GM12878 (cell line): Measurements from ENCODE around the gene AIF1L. TPM values are rescaled to one million over a fixed set of nuclear protein-coding genes. Genes with fewer than 3 reads are reported as not detected.

Experiments
- ATAC-seq: fragments of 200-7000 bp; cut with Tn5 transposase; 3 replicates; pipeline ENCODE4 v1.9.1; 2020; ENCODE audit warnings: mild to moderate bottlenecking, moderate library complexity
- BruUV-seq: library from RNA; stranded (reverse); fragments of 400-500 nt; replicated peaks from 2 replicates; lab custom pipeline; 2021; lab: Mats Ljungman, UMichigan
- CTCF ChIA-PET: fragments of 300-600 bp; sonication (Branson Sonifier 250); formaldehyde crosslinking; extraction: SDS; loops from one replicate; lab custom pipeline; 2021; ENCODE audit warnings: inconsistent platforms; lab: Yijun Ruan, JAX
- POLR2A ChIA-PET: fragments of 350-600 bp; formaldehyde crosslinking; extraction: SDS; loops from one replicate; lab custom pipeline; 2021; ENCODE audit warnings: inconsistent platforms; lab: Charles Lee
- RAD21 ChIA-PET: fragments of 300-600 bp; sonication (Branson Sonifier 250); formaldehyde crosslinking; loops from one replicate; lab custom pipeline; 2023; ENCODE audit warnings: antibody characterized with exemption; ENCODE audit not compliant: unreplicated experiment; lab: Charles Lee
- SMC1A ChIA-PET: fragments of 300-600 bp; sonication (Branson Sonifier 250); formaldehyde crosslinking; loops from one replicate; lab custom pipeline; 2023; ENCODE audit not compliant: unreplicated experiment, uncharacterized antibody; lab: Charles Lee
- DNase-seq: peaks from one replicate; pipeline ENCODE4 v3.0.0-alpha.2; 2011; ENCODE audit warnings: low read depth, low spot score
- FAIRE-seq: peaks from 3 replicates; lab custom pipeline; 2011; peaks lifted over from hg19 to GRCh38; lab: Jason Lieb, UNC
- H2AFZ ChIP-seq: 2 replicates; pipeline ENCODE4 v1.6.0; 2011; ENCODE audit warnings: low read depth, low read length, control low read depth; ENCODE audit not compliant: control insufficient read depth
- H3K27ac ChIP-seq: 2 replicates; pipeline ENCODE4 v1.5.1; 2011; ENCODE audit warnings: control low read depth; ENCODE audit not compliant: control insufficient read depth, insufficient read depth
- H3K27me3 ChIP-seq, 2 experiments: replicated peaks in 1 of 2; 2 replicates each; pipeline versions ENCODE4 v1.6.0 to v1.6.1; 2011; ENCODE audit warnings: low read length in 1 of 2; ENCODE audit not compliant: control insufficient read depth in 2 of 2, insufficient read depth in 2 of 2
- H3K36me3 ChIP-seq, 2 experiments: 2 replicates each; pipeline ENCODE4 v1.5.1; 2011; ENCODE audit warnings: low read length in 1 of 2; ENCODE audit not compliant: control insufficient read depth in 2 of 2, insufficient read depth in 2 of 2
- H3K4me1 ChIP-seq: 2 replicates; pipeline ENCODE4 v1.6.1; 2011; ENCODE audit warnings: mild to moderate bottlenecking, low read length, moderate library complexity, mixed read lengths; ENCODE audit not compliant: control insufficient read depth, insufficient read depth
- H3K4me2 ChIP-seq: 2 replicates; pipeline ENCODE4 v1.6.0; 2011; ENCODE audit warnings: control low read depth; ENCODE audit not compliant: control insufficient read depth, insufficient read depth
- H3K4me3 ChIP-seq: fragments of 200-600 bp; sonication (generic); 2 replicates; pipeline ENCODE4 v1.5.1; 2016
- H3K79me2 ChIP-seq: 2 replicates; pipeline ENCODE4 v1.6.0; 2011; ENCODE audit warnings: low read length; ENCODE audit not compliant: control insufficient read depth, insufficient read depth
- H3K9ac ChIP-seq: 2 replicates; pipeline ENCODE4 v1.8.0; 2011; ENCODE audit warnings: low read length, control low read depth, mixed read lengths; ENCODE audit not compliant: control insufficient read depth, insufficient read depth
- H3K9me3 ChIP-seq: replicated peaks from 3 replicates; pipeline ENCODE4 v1.5.1; 2011; ENCODE audit warnings: mild to moderate bottlenecking, low read length; ENCODE audit not compliant: control insufficient read depth, insufficient read depth
- H4K20me1 ChIP-seq: 2 replicates; pipeline ENCODE4 v1.6.0; 2011; ENCODE audit not compliant: control insufficient read depth, insufficient read depth
- BRCA1 ChIP-seq: IDR thresholded peaks from 2 replicates; pipeline ENCODE4 v1.6.1; 2011; ENCODE audit warnings: low read depth, low read length, improper control_type of control experiment
- DPF2 ChIP-seq: fragments of 450-650 bp; IDR thresholded peaks from 2 replicates; pipeline ENCODE4 v1.6.1; 2017; ENCODE audit warnings: mild to moderate bottlenecking
- EGR1 ChIP-seq, 2 experiments: IDR thresholded peaks; 1 replicate in 1 of 2; 2 replicates in 1 of 2; pipeline ENCODE4 v1.6.1; 2011 to 2012; ENCODE audit warnings: low read depth in 2 of 2, low read length in 2 of 2, borderline replicate concordance in 1 of 2, mild to moderate bottlenecking in 1 of 2, moderate library complexity in 1 of 2
- ESRRA ChIP-seq: IDR thresholded peaks from 2 replicates; pipeline ENCODE4 v1.6.1; 2012; ENCODE audit warnings: mild to moderate bottlenecking, low read length, improper control_type of control experiment
- FOXK2 ChIP-seq: fragments of 450-650 bp; IDR thresholded peaks from 2 replicates; pipeline ENCODE4 v1.6.1; 2017; ENCODE audit warnings: mild to moderate bottlenecking, moderate library complexity
- MEF2B ChIP-seq: fragments of 450-650 bp; IDR thresholded peaks from 2 replicates; pipeline ENCODE4 v1.6.1; 2018; ENCODE audit warnings: mild to moderate bottlenecking, moderate library complexity; ENCODE audit not compliant: partially characterized antibody, poor library complexity, severe bottlenecking
- MXI1 ChIP-seq: fragments of 150-350 bp; IDR thresholded peaks from 2 replicates; pipeline ENCODE4 v1.6.1; 2011; ENCODE audit warnings: low read depth, mild to moderate bottlenecking, inconsistent platforms, low read length, improper control_type of control experiment
- NFXL1 ChIP-seq: fragments of 450-650 bp; IDR thresholded peaks from 2 replicates; pipeline ENCODE4 v1.6.1; 2017; ENCODE audit warnings: antibody characterized with exemption, mild to moderate bottlenecking, borderline replicate concordance
- NFYA ChIP-seq: IDR thresholded peaks from 2 replicates; pipeline ENCODE4 v1.6.1; 2011; ENCODE audit warnings: low read depth, mild to moderate bottlenecking, low read length, improper control_type of control experiment, borderline replicate concordance
- NFYB ChIP-seq: IDR thresholded peaks from 2 replicates; pipeline ENCODE4 v1.6.1; 2011; ENCODE audit warnings: low read depth, mild to moderate bottlenecking, low read length, improper control_type of control experiment, moderate library complexity; ENCODE audit not compliant: insufficient read depth
- NRF1 ChIP-seq: conservative IDR thresholded peaks from 2 replicates; pipeline ENCODE4 v1.6.1; 2011; ENCODE audit warnings: mild to moderate bottlenecking, low read depth, low read length, improper control_type of control experiment
- PBX3 ChIP-seq: IDR thresholded peaks from 2 replicates; pipeline ENCODE4 v1.6.1; 2011; ENCODE audit warnings: mild to moderate bottlenecking, low read depth, low read length, moderate library complexity; ENCODE audit not compliant: insufficient replicate concordance
- SREBF2 ChIP-seq: IDR thresholded peaks from 2 replicates; pipeline ENCODE4 v1.6.1; 2012; ENCODE audit warnings: mild to moderate bottlenecking, low read length
- ZZZ3 ChIP-seq: IDR thresholded peaks from 2 replicates; pipeline ENCODE4 v1.6.1; 2011; ENCODE audit warnings: low read depth; ENCODE audit not compliant: control insufficient read depth, insufficient read length
- WGBS: methylation state at CpG from one replicate; pipeline ENCODE4 v1.1.6; 2016; ENCODE audit warnings: low lambda C conversion rate; ENCODE audit not compliant: insufficient replicate concordance, insufficient coverage; ENCODE audit errors: missing lambda C conversion rate; 5-methylcytosine and 5-hydroxymethylcytosine counted together
- in situ Hi-C: fragments of 300-500 bp; cut with MboI; formaldehyde crosslinking; loops from 9 replicates; pipeline ENCODE4 v1.14.3; 2018; ENCODE audit warnings: mixed read lengths
- intact Hi-C: fragments of 100-400 bp; cut with micrococcal nuclease; formaldehyde crosslinking; loops from one replicate; pipeline ENCODE4 v1.14.2; 2022; ENCODE audit not compliant: unreplicated experiment
- polyA plus RNA-seq, 11 experiments: library from polyadenylated mRNA; depleted of rRNA in 4 of 11; unstranded in 6 of 11; stranded (reverse) in 5 of 11; fragments of >200 nt; fragmentation: Nextera tagmentation in 4 of 11; fragmentation: Illumina TruSeq in 1 of 11; extraction: Ambion mirVana in 4 of 11; extraction: Trizol in 1 of 11; gene quantifications; 1 replicate in 1 of 11; 2 replicates in 10 of 11; pipeline versions ENCODE4 v1.2.1 to v1.2.3, GENCODE V29; 2011 to 2016; ENCODE audit warnings: inconsistent platforms in 2 of 11, missing spikeins in 2 of 11, low read depth in 1 of 11
- total RNA-seq, 4 experiments: library from RNA; depleted of rRNA in 3 of 4; stranded (reverse); fragments of >200 nt in 3 of 4; fragmentation: Illumina TruSeq in 1 of 4; extraction: Trizol in 1 of 4; gene quantifications; 2 replicates each; pipeline versions ENCODE4 v1.2.1 to v1.2.3, GENCODE V29; 2013 to 2021

AIF1L gene
- total and polyA plus RNA-seq, 10 of the 15 experiments (the other 5 are each of a cell fraction or from before 2014, with no cell fraction given), result 0.07 to 0.15 (median 0.08) TPM; not detected in 7

- no peak for ATAC-seq
- WGBS, result 33% methylated on average over 9 of the region's 9 CpGs
- Histone ChIP-seq H3K4me3 (no peak overlapping the region), H3K27ac (no peak overlapping the region), H3K27me3 (no peaks in the 10 kb centered on the region; a peak in 1 of 4 replicates), H3K4me2 (no peak overlapping the region), H3K4me1 (no peaks in the 10 kb centered on the region), H3K9ac (no peak overlapping the region), H3K79me2 (no peaks in the 10 kb centered on the region), H2AFZ (no peak overlapping the region), H3K36me3 (no peaks in the 10 kb centered on the region), H4K20me1 (no peaks in the 10 kb centered on the region), H3K9me3 (no peaks in the 10 kb centered on the region)
- RAD21 ChIA-PET, result no interaction called here
- POLR2A ChIA-PET, result no interaction called here
- SMC1A ChIA-PET, result no interaction called here
- no peak for TF ChIP-seq FOXK2
- TF ChIP-seq MXI1, result no peak
- no peak for TF ChIP-seq DPF2
- no peak for TF ChIP-seq ESRRA
- TF ChIP-seq PBX3, result no peak
- TF ChIP-seq NFXL1, result no peak
- TF ChIP-seq NFYB, result no peak
- TF ChIP-seq BRCA1, result no peak
- TF ChIP-seq NRF1, result no peak
- no peak for TF ChIP-seq EGR1 (IDR thresholded peaks at IDR 0.05; ENCODE audit: borderline replicate concordance in 1 of 2, low read depth in 2 of 2, low read length in 2 of 2)
- TF ChIP-seq MEF2B, result no peak
- no peak for TF ChIP-seq ZZZ3
- no peak for TF ChIP-seq SREBF2
- TF ChIP-seq NFYA, result no peak
- in situ Hi-C loops (no loop called here), intact Hi-C loops (no loop called here)
- no TSS peak for BruUV-seq
- FAIRE-seq, result no peak
- DNase-seq, result no peak
- CTCF ChIA-PET, result interaction anchor here (1.7 kb wide), 1 partner anchor 9 kb away, joined by 4 read pairs; no protein-coding TSS in a partner anchor
Observed at GRCh38 chr9:131062969-131063368, 33.4 kb upstream of the AIF1L start.
